LNCaP clone FGC (cell line): Measurements from ENCODE around the gene LRRN3.
"Not testable (repeated sequence)": the region's sequence is repeated elsewhere in the genome, so short reads cannot be mapped to it uniquely, and the experiment has no call there.

ENCODE experiments used
- DNase-seq: peaks from one replicate; pipeline ENCODE4 v3.0.0-alpha.2; 2011; ENCODE audit warnings: low read depth
- H3K4me3 ChIP-seq: 2 replicates; pipeline ENCODE4 v1.5.1; 2011; ENCODE audit warnings: mild to moderate bottlenecking, low read depth, low read length, control low read depth
- CTCF ChIP-seq: IDR thresholded peaks from 2 replicates; pipeline ENCODE4 v1.5.1; 2012; ENCODE audit warnings: mild to moderate bottlenecking; ENCODE audit not compliant: control insufficient read depth, insufficient read depth; ENCODE audit errors: extremely low read depth

The LRRN3 gene

GRCh38 chr7:111067251-111067650 lies 23.7 kb upstream of the LRRN3 start:
- TF ChIP-seq CTCF = no peak
- H3K4me3 ChIP-seq = no peak overlapping the region
- DNase-seq = no peak

- TF ChIP-seq CTCF = no peak
- DNase-seq = no peak
- no peak overlapping the region for H3K4me3 ChIP-seq
Measured at GRCh38 chr7:111067682-111068081, 23.2 kb upstream of the LRRN3 start.

- no peak for DNase-seq
- TF ChIP-seq CTCF = no peak
- H3K4me3 ChIP-seq = no peak overlapping the region
Measured at GRCh38 chr7:111068618-111069017, 22.3 kb upstream of the LRRN3 start.

- H3K4me3 ChIP-seq = no peak overlapping the region
- no peak for TF ChIP-seq CTCF
- DNase-seq = no peak
Measured at GRCh38 chr7:111071556-111071955, 19.4 kb upstream of the LRRN3 start.

- DNase-seq, H3K4me3 ChIP-seq: not testable (repeated sequence)
Measured at GRCh38 chr7:111072658-111073057, 18.3 kb upstream of the LRRN3 start.

GRCh38 chr7:111074071-111074747 lies 16.7 kb upstream of the LRRN3 start:
- no peak overlapping the region for H3K4me3 ChIP-seq
- no peak for DNase-seq
- TF ChIP-seq CTCF = no peak

- no peak for DNase-seq
- H3K4me3 ChIP-seq = no peak overlapping the region
- no peak for TF ChIP-seq CTCF
Measured at GRCh38 chr7:111074748-111075146, 16.2 kb upstream of the LRRN3 start.

GRCh38 chr7:111075498-111075897 lies 15.4 kb upstream of the LRRN3 start:
- H3K4me3 ChIP-seq = no peak overlapping the region
- no peak for TF ChIP-seq CTCF
- DNase-seq = no peak
